Spleen (tissue), 7 donors: ENCODE measurements around the gene FLNB.

Experiments used
- POLR2A ChIP-seq, 3 donors: fragments of 450-650 bp; IDR thresholded peaks; one replicate each; pipeline ENCODE4 v1.5.1; 2017; ENCODE audit warnings: antibody characterized with exemption in 3 of 3, mild to moderate bottlenecking in 1 of 3
- POLR2AphosphoS5 ChIP-seq, 3 donors: sonication (generic); formaldehyde crosslinking; IDR thresholded peaks; one replicate each; pipeline ENCODE4 v1.5.1; 2017; ENCODE audit warnings: antibody characterized with exemption in 3 of 3
- TF ChIP-seq, protein P1 (sequence below), 11 experiments: fragments of 200-600 bp in 7 of 11; fragments of 450-650 bp in 4 of 11; sonication (generic) in 4 of 11; IDR thresholded peaks in 8 of 11; conservative IDR thresholded peaks in 3 of 11; 1 replicate in 7 of 11; 2 replicates in 4 of 11; pipeline versions ENCODE4 v1.4.0 to v1.8.0; 2016 to 2021; ENCODE audit warnings: antibody characterized with exemption in 11 of 11, inconsistent platforms in 4 of 11, mild to moderate bottlenecking in 1 of 11
- donor health status: DM: no; HTN: no; CAD: no; lungs with moderate emphysema.
- donor health status: DM: no; HTN: no; CAD: no.
- donor health status: DM: no; HTN: no; CAD: no.

- no peak for TF ChIP-seq POLR2A (IDR thresholded peaks at IDR 0.05)
- TF ChIP-seq, protein P1, sequence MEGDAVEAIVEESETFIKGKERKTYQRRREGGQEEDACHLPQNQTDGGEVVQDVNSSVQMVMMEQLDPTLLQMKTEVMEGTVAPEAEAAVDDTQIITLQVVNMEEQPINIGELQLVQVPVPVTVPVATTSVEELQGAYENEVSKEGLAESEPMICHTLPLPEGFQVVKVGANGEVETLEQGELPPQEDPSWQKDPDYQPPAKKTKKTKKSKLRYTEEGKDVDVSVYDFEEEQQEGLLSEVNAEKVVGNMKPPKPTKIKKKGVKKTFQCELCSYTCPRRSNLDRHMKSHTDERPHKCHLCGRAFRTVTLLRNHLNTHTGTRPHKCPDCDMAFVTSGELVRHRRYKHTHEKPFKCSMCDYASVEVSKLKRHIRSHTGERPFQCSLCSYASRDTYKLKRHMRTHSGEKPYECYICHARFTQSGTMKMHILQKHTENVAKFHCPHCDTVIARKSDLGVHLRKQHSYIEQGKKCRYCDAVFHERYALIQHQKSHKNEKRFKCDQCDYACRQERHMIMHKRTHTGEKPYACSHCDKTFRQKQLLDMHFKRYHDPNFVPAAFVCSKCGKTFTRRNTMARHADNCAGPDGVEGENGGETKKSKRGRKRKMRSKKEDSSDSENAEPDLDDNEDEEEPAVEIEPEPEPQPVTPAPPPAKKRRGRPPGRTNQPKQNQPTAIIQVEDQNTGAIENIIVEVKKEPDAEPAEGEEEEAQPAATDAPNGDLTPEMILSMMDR (IDR thresholded peaks at IDR 0.05 in 8 of 11, conservative IDR thresholded peaks at IDR 0.05 in 3 of 11) = no peak
- no peak for TF ChIP-seq POLR2AphosphoS5 (IDR thresholded peaks at IDR 0.05)
Observed at GRCh38 chr3:58012302-58012701, 4.1 kb downstream of the FLNB start.
